Glomerular visceral epithelial cell (primary cell): ENCODE results near the gene BRINP1.
A peak's percentile ranks its signal among the peaks of the same experiment; 100 is the strongest.

Experiments
- DNase-seq: peaks from one replicate; pipeline ENCODE4 v3.0.0-alpha.2; 2016; ENCODE audit errors: extremely low spot score

Gene BRINP1

GRCh38 chr9:119343059-119343990, 25.9 kb downstream of the BRINP1 start:
- DNase-seq = no peak

- no peak for DNase-seq
These were observed 30.2 kb downstream of the BRINP1 start for GRCh38 chr9:119339056-119339455.

- DNase-seq = no peak
These were observed 31.7 kb downstream of the BRINP1 start for GRCh38 chr9:119337573-119337972.

- DNase-seq = no peak
These were observed 34.5 kb downstream of the BRINP1 start for GRCh38 chr9:119334745-119335144.

- no peak for DNase-seq
These were observed 35.6 kb downstream of the BRINP1 start for GRCh38 chr9:119333507-119334229.

- no peak for DNase-seq
These were observed 36.7 kb downstream of the BRINP1 start for GRCh38 chr9:119332522-119332921.

GRCh38 chr9:119322184-119322583, 47.1 kb downstream of the BRINP1 start:
- DNase-seq = peak; percentile 20

GRCh38 chr9:119318371-119318770, 50.9 kb downstream of the BRINP1 start:
- DNase-seq = no peak

- DNase-seq = no peak
These were observed 55.4 kb downstream of the BRINP1 start for GRCh38 chr9:119313846-119314245.

- no peak for DNase-seq
These were observed 58.5 kb downstream of the BRINP1 start for GRCh38 chr9:119310741-119311140.

GRCh38 chr9:119307471-119307870, 61.8 kb downstream of the BRINP1 start:
- no peak for DNase-seq

- DNase-seq = no peak
These were observed 64.7 kb downstream of the BRINP1 start for GRCh38 chr9:119304555-119304954.

GRCh38 chr9:119302988-119303698, 66.1 kb downstream of the BRINP1 start:
- no peak for DNase-seq

GRCh38 chr9:119298076-119298853, 71.0 kb downstream of the BRINP1 start:
- no peak for DNase-seq

- DNase-seq = no peak
These were observed 77.7 kb downstream of the BRINP1 start for GRCh38 chr9:119291554-119291953.

GRCh38 chr9:119289740-119290433, 79.3 kb downstream of the BRINP1 start:
- peak; percentile 67 for DNase-seq

- no peak for DNase-seq
These were observed 84.5 kb downstream of the BRINP1 start for GRCh38 chr9:119284587-119285337.

GRCh38 chr9:119284118-119284517, 85.1 kb downstream of the BRINP1 start:
- DNase-seq = peak; percentile 13

GRCh38 chr9:119283078-119283794, 86.0 kb downstream of the BRINP1 start:
- peak; percentile 34 for DNase-seq
